Esophagus mucosa (tissue), 1 donor: ENCODE measurements around the gene ACOT13. TPM values are rescaled to one million over a fixed set of nuclear protein-coding genes. Genes with fewer than 3 reads are reported as not detected.
"Not testable (repeated sequence)": the region's sequence is repeated elsewhere in the genome, so short reads cannot be mapped to it uniquely, and the experiment has no call there.

Experiments used
- ATAC-seq: fragments of 200-7000 bp; cut with Tn5 transposase; one replicate; pipeline ENCODE4 v1.9.1; 2020
- total RNA-seq: library from RNA; stranded (reverse); gene quantifications from one replicate; pipeline ENCODE4 v1.2.4, GENCODE V29; 2023
- donor health status: DM: yes; HTN: yes; CAD: no.

Gene ACOT13
- total RNA-seq = 11.2 TPM

- peak; percentile 99 for ATAC-seq
These were observed at the start of gene ACOT13, which contains the start of gene TDP2 for GRCh38 chr6:24666641-24667377. Gene ACOT13 (plus strand): TSS chr6:24667077. CDS start chr6:24667264, 187 bp downstream. Gene TDP2 (minus strand): TSS chr6:24666899. CDS start chr6:24666862, 37 bp downstream.

- no peak for ATAC-seq
These were observed 47.2 kb upstream of the ACOT13 start for GRCh38 chr6:24619661-24620060.

- ATAC-seq = no peak
These were observed 46.2 kb upstream of the ACOT13 start for GRCh38 chr6:24620637-24621036.

- no peak for ATAC-seq
These were observed 45.1 kb upstream of the ACOT13 start for GRCh38 chr6:24621626-24622289.

- ATAC-seq = no peak
These were observed 35.9 kb upstream of the ACOT13 start for GRCh38 chr6:24630856-24631505.

- no peak for ATAC-seq
These were observed 35.2 kb upstream of the ACOT13 start for GRCh38 chr6:24631671-24632070.

- no peak for ATAC-seq
These were observed 34.3 kb upstream of the ACOT13 start for GRCh38 chr6:24632573-24632972.

GRCh38 chr6:24636681-24637080 lies 30.2 kb upstream of the ACOT13 start:
- ATAC-seq = no peak

- no peak for ATAC-seq
These were observed 26.7 kb upstream of the ACOT13 start for GRCh38 chr6:24640166-24640565.

GRCh38 chr6:24640631-24641030 lies 26.2 kb upstream of the ACOT13 start:
- not testable (repeated sequence) for ATAC-seq

- ATAC-seq = no peak
These were observed 24.8 kb upstream of the ACOT13 start for GRCh38 chr6:24642061-24642460.

- ATAC-seq = no peak
These were observed 23.0 kb upstream of the ACOT13 start for GRCh38 chr6:24643920-24644319.

GRCh38 chr6:24644377-24644776 lies 22.5 kb upstream of the ACOT13 start:
- no peak for ATAC-seq

- ATAC-seq = peak; percentile 95
These were observed 20.1 kb upstream of the ACOT13 start for GRCh38 chr6:24646771-24647170.

- ATAC-seq = no peak
These were observed 18.6 kb upstream of the ACOT13 start for GRCh38 chr6:24648276-24648675.

- no peak for ATAC-seq
These were observed 17.2 kb upstream of the ACOT13 start for GRCh38 chr6:24649691-24650090.

- no peak for ATAC-seq
These were observed 16.5 kb upstream of the ACOT13 start for GRCh38 chr6:24650365-24650764.

GRCh38 chr6:24655215-24655614 lies 11.7 kb upstream of the ACOT13 start:
- no peak for ATAC-seq

- peak; percentile 61 for ATAC-seq
These were observed 8.0 kb upstream of the ACOT13 start for GRCh38 chr6:24658573-24659560.

GRCh38 chr6:24659561-24659960 lies 7.3 kb upstream of the ACOT13 start:
- ATAC-seq = no peak

- no peak for ATAC-seq
These were observed 6.8 kb upstream of the ACOT13 start for GRCh38 chr6:24660105-24660504.

GRCh38 chr6:24661759-24662158 lies 5.1 kb upstream of the ACOT13 start:
- ATAC-seq = not testable (repeated sequence)
